ENCODE results near the gene LRRC8E.
A peak's percentile ranks its signal among the peaks of the same experiment; 100 is the strongest.

LRRC8E gene

DNA sequence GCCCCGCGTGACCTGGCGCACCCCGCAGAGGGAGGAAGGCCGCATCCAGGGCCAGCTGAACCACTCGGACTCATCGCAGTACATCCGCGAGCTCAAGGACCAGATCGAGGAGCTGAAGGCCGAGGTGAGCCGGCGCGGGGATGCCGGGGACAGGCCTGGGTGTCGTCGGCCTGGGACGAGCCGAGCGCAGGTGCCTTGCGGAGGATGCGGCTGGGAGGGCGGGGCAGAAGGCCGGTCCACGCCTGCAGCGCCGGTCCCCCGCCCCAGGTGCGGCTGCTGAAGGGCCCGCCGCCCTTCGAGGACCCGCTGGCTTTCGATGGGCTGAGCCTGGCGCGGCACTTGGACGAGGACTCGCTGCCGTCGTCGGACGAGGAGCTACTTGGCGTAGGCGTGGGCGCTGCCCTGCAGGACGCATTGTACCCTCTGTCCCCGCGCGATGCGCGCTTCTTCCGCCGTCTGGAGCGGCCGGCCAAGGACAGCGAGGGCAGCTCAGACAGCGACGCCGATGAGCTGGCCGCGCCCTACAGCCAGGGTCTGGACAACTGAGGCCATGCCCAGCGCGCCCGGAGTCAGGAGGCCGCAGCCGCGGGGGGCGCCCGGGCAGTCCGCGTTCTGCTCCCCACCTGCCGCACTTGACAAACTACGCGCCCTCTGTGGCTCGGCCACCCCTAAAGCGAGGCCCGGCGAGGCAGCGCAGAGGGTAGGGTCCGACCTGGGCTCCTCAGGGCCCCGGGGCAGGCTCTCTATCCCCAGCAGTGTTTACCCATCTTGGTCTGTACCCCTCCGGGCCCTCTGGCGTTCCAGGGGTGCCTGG is 24.9 kb upstream of the LRRC8E start:
- H3K27me3 ChIP-seq (ENCODE audit: insufficient read depth, low read length) = no peaks in the 10 kb centered on the region
- no peaks in the 10 kb centered on the region for H3K4me1 ChIP-seq (ENCODE audit: control insufficient read depth, insufficient read depth, low read length, unreplicated experiment)
- H2AFZ ChIP-seq (ENCODE audit: low read length, unreplicated experiment) = no peak overlapping the region
- no peak overlapping the region for H3K4me3 ChIP-seq (ENCODE audit: low read depth, low read length)
- no peaks in the 10 kb centered on the region for H3K79me2 ChIP-seq (ENCODE audit: control insufficient read depth, insufficient read depth, low read length, unreplicated experiment)
- no peak overlapping the region for H3K27ac ChIP-seq (ENCODE audit: low read depth, low read length)
- no peaks in the 10 kb centered on the region for H3K36me3 ChIP-seq (ENCODE audit: insufficient read depth, low read length)

GRCh38 chr19:7863971-7864689 is 24.2 kb upstream of the LRRC8E start:
- no peaks in the 10 kb centered on the region for H3K79me2 ChIP-seq (ENCODE audit: control insufficient read depth, insufficient read depth, low read length, unreplicated experiment)
- H3K27me3 ChIP-seq (ENCODE audit: insufficient read depth, low read length) = no peaks in the 10 kb centered on the region
- H3K36me3 ChIP-seq (ENCODE audit: insufficient read depth, low read length) = no peaks in the 10 kb centered on the region
- no peak overlapping the region for H3K27ac ChIP-seq (ENCODE audit: low read depth, low read length)
- H3K4me1 ChIP-seq (ENCODE audit: control insufficient read depth, insufficient read depth, low read length, unreplicated experiment) = no peaks in the 10 kb centered on the region
- H2AFZ ChIP-seq (ENCODE audit: low read length, unreplicated experiment) = no peak overlapping the region
- no peak overlapping the region for H3K4me3 ChIP-seq (ENCODE audit: low read depth, low read length)

DNA sequence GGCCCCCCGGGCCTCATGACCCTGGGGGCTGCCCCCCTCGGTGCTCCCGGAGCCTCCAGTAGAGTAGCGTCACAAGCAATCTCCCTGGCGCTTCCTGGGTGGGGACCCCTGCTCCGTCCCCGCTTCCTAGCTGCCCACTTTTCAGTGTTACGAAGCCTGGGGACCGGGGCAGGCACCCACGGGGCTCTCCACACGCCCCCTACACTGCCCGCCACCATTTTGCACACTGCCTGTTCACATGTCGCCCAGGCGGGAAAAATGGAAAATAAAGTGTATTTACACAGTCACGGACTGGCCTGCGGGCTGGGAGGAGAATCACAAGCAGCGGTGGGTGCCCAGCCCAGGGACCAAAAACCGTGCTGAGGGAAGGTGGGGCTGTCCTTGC is 23.6 kb upstream of the LRRC8E start:
- Histone ChIP-seq H3K4me3 (ENCODE audit: low read depth, low read length) (no peak overlapping the region), H3K36me3 (ENCODE audit: insufficient read depth, low read length) (no peaks in the 10 kb centered on the region), H3K79me2 (ENCODE audit: control insufficient read depth, insufficient read depth, low read length, unreplicated experiment) (no peaks in the 10 kb centered on the region), H2AFZ (ENCODE audit: low read length, unreplicated experiment) (no peak overlapping the region), H3K27me3 (ENCODE audit: insufficient read depth, low read length) (no peaks in the 10 kb centered on the region), H3K4me1 (ENCODE audit: control insufficient read depth, insufficient read depth, low read length, unreplicated experiment) (no peaks in the 10 kb centered on the region), H3K27ac (ENCODE audit: low read depth, low read length) (no peak overlapping the region)

DNA sequence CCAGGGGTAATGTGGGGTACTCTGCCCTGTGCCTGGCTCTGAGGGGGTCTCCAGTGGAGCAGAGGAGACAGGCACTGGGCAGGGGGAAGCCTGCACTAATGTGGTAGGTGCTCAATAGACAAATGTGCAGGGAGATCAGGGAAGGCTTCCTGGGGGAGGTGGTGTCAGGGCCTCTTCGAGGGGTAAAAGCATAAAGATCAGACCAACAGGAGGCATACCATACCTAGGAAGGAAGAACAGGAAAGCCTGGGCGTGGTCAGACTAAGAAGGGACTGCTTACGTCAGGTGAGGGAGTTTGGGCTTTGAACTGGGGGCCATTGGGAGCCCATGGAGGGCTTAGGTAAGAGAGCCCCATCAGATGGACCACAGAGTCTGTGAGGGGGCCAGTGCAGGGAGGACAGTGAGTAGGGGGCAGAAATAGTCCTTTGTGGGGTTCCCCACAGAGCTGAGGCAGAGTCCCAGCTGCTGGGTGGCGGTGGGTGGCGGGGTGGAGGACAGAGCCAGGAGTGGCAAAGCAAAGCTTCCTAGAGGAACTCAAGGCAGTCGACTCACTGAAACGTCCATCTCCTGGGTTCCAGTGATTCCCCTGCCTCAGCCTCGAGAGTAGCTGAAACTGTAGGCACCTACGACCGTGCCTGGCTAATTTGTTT is 22.9 kb upstream of the LRRC8E start:
- H3K36me3 ChIP-seq (ENCODE audit: insufficient read depth, low read length) = no peaks in the 10 kb centered on the region
- no peak overlapping the region for H3K27ac ChIP-seq (ENCODE audit: low read depth, low read length)
- no peaks in the 10 kb centered on the region for H3K79me2 ChIP-seq (ENCODE audit: control insufficient read depth, insufficient read depth, low read length, unreplicated experiment)
- no peak overlapping the region for H2AFZ ChIP-seq (ENCODE audit: low read length, unreplicated experiment)
- H3K4me3 ChIP-seq (ENCODE audit: low read depth, low read length) = no peak overlapping the region
- H3K27me3 ChIP-seq (ENCODE audit: insufficient read depth, low read length) = no peaks in the 10 kb centered on the region
- no peaks in the 10 kb centered on the region for H3K4me1 ChIP-seq (ENCODE audit: control insufficient read depth, insufficient read depth, low read length, unreplicated experiment)

- Histone ChIP-seq H3K27ac (ENCODE audit: low read depth, low read length) (no peak overlapping the region), H2AFZ (ENCODE audit: low read length, unreplicated experiment) (no peak overlapping the region), H3K4me1 (ENCODE audit: control insufficient read depth, insufficient read depth, low read length, unreplicated experiment) (no peaks in the 10 kb centered on the region), H3K36me3 (ENCODE audit: insufficient read depth, low read length) (no peaks in the 10 kb centered on the region), H3K27me3 (ENCODE audit: insufficient read depth, low read length) (no peaks in the 10 kb centered on the region), H3K4me3 (ENCODE audit: low read depth, low read length) (no peak overlapping the region), H3K79me2 (ENCODE audit: control insufficient read depth, insufficient read depth, low read length, unreplicated experiment) (no peaks in the 10 kb centered on the region)
Measured at GRCh38 chr19:7866399-7867091, 21.8 kb upstream of the LRRC8E start.

GRCh38 chr19:7867092-7867844 is 21.0 kb upstream of the LRRC8E start:
- Histone ChIP-seq H3K4me1 (ENCODE audit: control insufficient read depth, insufficient read depth, low read length, unreplicated experiment) (no peaks in the 10 kb centered on the region), H2AFZ (ENCODE audit: low read length, unreplicated experiment) (no peak overlapping the region), H3K4me3 (ENCODE audit: low read depth, low read length) (no peak overlapping the region), H3K27ac (ENCODE audit: low read depth, low read length) (no peak overlapping the region), H3K27me3 (ENCODE audit: insufficient read depth, low read length) (no peaks in the 10 kb centered on the region), H3K36me3 (ENCODE audit: insufficient read depth, low read length) (no peaks in the 10 kb centered on the region), H3K79me2 (ENCODE audit: control insufficient read depth, insufficient read depth, low read length, unreplicated experiment) (no peaks in the 10 kb centered on the region)

DNA sequence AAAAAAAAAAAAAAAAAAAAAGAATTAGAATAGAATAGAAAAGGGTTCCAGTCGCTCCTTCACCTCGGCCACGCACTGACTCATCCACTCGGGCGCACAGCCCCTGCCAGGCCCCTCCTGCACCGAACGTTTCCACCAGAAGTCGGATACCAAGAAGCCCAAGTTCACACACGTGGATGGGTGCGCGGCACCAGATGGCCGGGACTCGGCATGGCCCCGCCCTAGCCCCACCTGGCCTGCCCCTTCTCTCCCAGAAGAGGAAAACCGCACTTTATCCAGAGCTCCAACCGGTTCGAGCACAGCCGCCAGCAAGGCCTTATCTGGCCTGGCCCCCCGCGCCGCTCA is 20.0 kb upstream of the LRRC8E start:
- Histone ChIP-seq H3K36me3 (ENCODE audit: insufficient read depth, low read length) (no peaks in the 10 kb centered on the region), H3K27ac (ENCODE audit: low read depth, low read length) (no peak overlapping the region), H3K79me2 (ENCODE audit: control insufficient read depth, insufficient read depth, low read length, unreplicated experiment) (no peaks in the 10 kb centered on the region), H3K4me3 (ENCODE audit: low read depth, low read length) (0 out of 2 replicates have a peak overlapping the region, but pooled peaks have one; percentile 68), H3K4me1 (ENCODE audit: control insufficient read depth, insufficient read depth, low read length, unreplicated experiment) (no peaks in the 10 kb centered on the region), H3K27me3 (ENCODE audit: insufficient read depth, low read length) (peaks cover 8% of the 10 kb centered on the region), H2AFZ (ENCODE audit: low read length, unreplicated experiment) (no peak overlapping the region)

- peaks cover 13% of the 10 kb centered on the region for H3K27me3 ChIP-seq (ENCODE audit: insufficient read depth, low read length)
Measured at GRCh38 chr19:7868671-7869452, 19.4 kb upstream of the LRRC8E start.

GRCh38 chr19:7869453-7869909 is 18.8 kb upstream of the LRRC8E start:
- Histone ChIP-seq H3K27me3 (ENCODE audit: insufficient read depth, low read length) (peaks cover 18% of the 10 kb centered on the region), H3K27ac (ENCODE audit: low read depth, low read length) (no peak overlapping the region), H2AFZ (ENCODE audit: low read length, unreplicated experiment) (no peak overlapping the region)

More at GRCh38 chr19:7868671-7869452, 19.4 kb upstream of the LRRC8E start:
- H3K4me1 ChIP-seq (ENCODE audit: control insufficient read depth, insufficient read depth, low read length, unreplicated experiment) = no peaks in the 10 kb centered on the region
- H3K36me3 ChIP-seq (ENCODE audit: insufficient read depth, low read length) = no peaks in the 10 kb centered on the region
- H3K27ac ChIP-seq (ENCODE audit: low read depth, low read length) = no peak overlapping the region
- H3K79me2 ChIP-seq (ENCODE audit: control insufficient read depth, insufficient read depth, low read length, unreplicated experiment) = no peaks in the 10 kb centered on the region
- peak overlapping the region; percentile 68 for H3K4me3 ChIP-seq (ENCODE audit: low read depth, low read length)
- H2AFZ ChIP-seq (ENCODE audit: low read length, unreplicated experiment) = peak overlapping the region; percentile 38

More at GRCh38 chr19:7869453-7869909, 18.8 kb upstream of the LRRC8E start:
- no peaks in the 10 kb centered on the region for H3K4me1 ChIP-seq (ENCODE audit: control insufficient read depth, insufficient read depth, low read length, unreplicated experiment)
- no peaks in the 10 kb centered on the region for H3K36me3 ChIP-seq (ENCODE audit: insufficient read depth, low read length)
- no peaks in the 10 kb centered on the region for H3K79me2 ChIP-seq (ENCODE audit: control insufficient read depth, insufficient read depth, low read length, unreplicated experiment)
- peak overlapping the region; percentile 68 for H3K4me3 ChIP-seq (ENCODE audit: low read depth, low read length)
